Activated CD4-positive, alpha-beta T cell treated with anti-CD3 and anti-CD28 coated beads, Interleukin-2, amount 50 U/mL, for 24 hours (primary cell): ENCODE measurements around the gene OR2A2.
A peak's percentile ranks its signal among the peaks of the same experiment; 100 is the strongest.
"Not testable (repeated sequence)": the region's sequence is repeated elsewhere in the genome, so short reads cannot be mapped to it uniquely, and the experiment has no call there.

ENCODE experiments used
- DNase-seq, 2 donors: peaks; one replicate each; pipeline ENCODE4 v3.0.0-alpha.2; 2020; ENCODE audit warnings: low read depth in 1 of 2, low spot score in 1 of 2

Gene OR2A2

GRCh38 chr7:144109283-144109682 lies at the start of gene OR2A2:
TSS of gene OR2A2 (plus strand) at chr7:144109583. CDS start at chr7:144109583, 0 bp downstream.
- DNase-seq: no peak

- no peak for DNase-seq
Observed at GRCh38 chr7:144063710-144064109, 45.7 kb upstream of the OR2A2 start.

GRCh38 chr7:144069511-144069910 lies 39.9 kb upstream of the OR2A2 start, which contains the start of gene OR2A25:
TSS of gene OR2A25 (plus strand) at chr7:144069811. CDS start at chr7:144074220, 4,409 bp downstream.
- no peak for DNase-seq

- DNase-seq: no peak
Observed at GRCh38 chr7:144069953-144070352, 39.4 kb upstream of the OR2A2 start.

GRCh38 chr7:144074374-144074773 lies 35.0 kb upstream of the OR2A2 start:
- no peak for DNase-seq

GRCh38 chr7:144085978-144086377 lies 23.4 kb upstream of the OR2A2 start, which contains the start of gene OR2A12:
TSS of gene OR2A12 (plus strand) at chr7:144086278. CDS start at chr7:144095108, 8,830 bp downstream.
- no peak for DNase-seq

- DNase-seq: no peak
Observed at GRCh38 chr7:144086730-144087129, 22.7 kb upstream of the OR2A2 start.

GRCh38 chr7:144087230-144087629 lies 22.2 kb upstream of the OR2A2 start:
- DNase-seq: no peak

GRCh38 chr7:144090667-144091066 lies 18.7 kb upstream of the OR2A2 start:
- no peak for DNase-seq

- DNase-seq: no peak
Observed at GRCh38 chr7:144098776-144099175, 10.6 kb upstream of the OR2A2 start.

- DNase-seq: no peak
Observed at GRCh38 chr7:144100607-144101006, 8.8 kb upstream of the OR2A2 start.

- no peak for DNase-seq
Observed at GRCh38 chr7:144102041-144102440, 7.3 kb upstream of the OR2A2 start.

- DNase-seq: no peak
Observed at GRCh38 chr7:144105211-144105610, 4.2 kb upstream of the OR2A2 start.

GRCh38 chr7:144110272-144110671 lies 889 bp downstream of the OR2A2 start:
- no peak for DNase-seq

- no peak for DNase-seq
Observed at GRCh38 chr7:144113651-144114050, 4.3 kb downstream of the OR2A2 start.

GRCh38 chr7:144118341-144118740 lies 9.0 kb downstream of the OR2A2 start:
- no peak for DNase-seq

- DNase-seq: no peak
Observed at GRCh38 chr7:144122876-144123275, 13.5 kb downstream of the OR2A2 start, which contains the start of gene OR2A14. TSS of gene OR2A14 (plus strand) at chr7:144123176. CDS start at chr7:144129113, 5,937 bp downstream.

GRCh38 chr7:144127714-144128334 lies 18.4 kb downstream of the OR2A2 start:
- DNase-seq: peak; percentile 84 to 90

GRCh38 chr7:144129601-144130000 lies 20.2 kb downstream of the OR2A2 start:
- not testable (repeated sequence) for DNase-seq

- DNase-seq: no peak
Observed at GRCh38 chr7:144130730-144131129, 21.3 kb downstream of the OR2A2 start.

GRCh38 chr7:144132262-144132661 lies 22.9 kb downstream of the OR2A2 start:
- DNase-seq: no peak

GRCh38 chr7:144133307-144133706 lies 23.9 kb downstream of the OR2A2 start:
- DNase-seq: no peak

GRCh38 chr7:144134116-144134515 lies 24.7 kb downstream of the OR2A2 start:
- no peak for DNase-seq
